ENCODE results near the gene OCLN. TPM values are rescaled to one million over a fixed set of nuclear protein-coding genes. Genes with fewer than 3 reads are reported as not detected.

OCLN gene
- total RNA-seq, 1 donor, result 4.0 TPM

DNA sequence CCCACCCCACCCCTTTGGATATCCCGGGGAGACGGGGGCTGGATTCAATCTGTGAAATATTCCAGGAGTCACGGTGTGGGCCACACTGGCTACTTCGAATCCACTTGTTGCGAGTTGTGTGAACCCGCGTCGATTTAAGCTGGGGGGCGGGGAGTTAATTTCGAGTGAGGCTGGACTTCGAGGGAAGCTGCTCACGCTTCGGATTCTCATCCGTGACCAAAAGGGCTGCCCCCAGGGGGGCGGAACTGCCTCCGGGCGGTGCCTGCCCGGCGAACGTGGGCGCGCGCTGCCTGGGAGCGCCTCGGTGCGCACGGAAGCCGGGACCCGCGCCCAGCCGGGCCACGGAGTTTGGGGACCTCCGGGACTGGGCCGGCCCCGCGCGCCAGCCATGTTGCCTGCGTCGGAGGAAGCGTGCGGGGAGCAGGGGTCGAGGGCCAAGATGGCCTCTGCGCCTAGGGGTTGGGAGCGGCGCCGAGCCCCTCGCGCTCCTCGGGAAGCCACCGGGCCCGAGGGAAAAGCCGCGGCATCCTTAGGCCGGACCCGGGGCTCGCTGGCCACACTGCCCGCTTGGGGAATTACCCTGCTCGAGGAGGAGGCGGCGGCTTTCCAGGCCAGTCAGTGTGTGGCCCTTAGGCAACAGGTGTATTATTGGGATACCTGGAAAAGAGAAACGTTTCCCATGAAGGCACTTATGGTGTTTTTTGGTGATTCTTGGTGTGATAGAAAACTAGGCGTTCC lies 975 bp downstream of the OCLN start:
- Histone ChIP-seq H3K4me1 (ENCODE audit: insufficient read depth, low read length) (peaks cover 14% of the 10 kb centered on the region), H3K27ac (ENCODE audit: low read depth, low read length) (no peak overlapping the region), H3K27me3 (ENCODE audit: insufficient read depth, low read length) (peaks cover 72% of the 10 kb centered on the region), H2AFZ (ENCODE audit: low read length) (peak overlapping the region; percentile 86), H3K36me3 (ENCODE audit: insufficient read depth, low read length) (no peaks in the 10 kb centered on the region), H3K79me2 (ENCODE audit: insufficient read depth, low read length) (no peaks in the 10 kb centered on the region), H3K9me3 (ENCODE audit: low read depth, low read length) (no peaks in the 10 kb centered on the region), H4K20me1 (ENCODE audit: insufficient read depth, low read length) (no peaks in the 10 kb centered on the region), H3K4me2 (ENCODE audit: insufficient read depth, low read length) (peak overlapping the region; percentile 91), H3K4me3 (ENCODE audit: insufficient read depth, low read length) (peak overlapping the region; percentile 71)
- TF ChIP-seq, protein P1, sequence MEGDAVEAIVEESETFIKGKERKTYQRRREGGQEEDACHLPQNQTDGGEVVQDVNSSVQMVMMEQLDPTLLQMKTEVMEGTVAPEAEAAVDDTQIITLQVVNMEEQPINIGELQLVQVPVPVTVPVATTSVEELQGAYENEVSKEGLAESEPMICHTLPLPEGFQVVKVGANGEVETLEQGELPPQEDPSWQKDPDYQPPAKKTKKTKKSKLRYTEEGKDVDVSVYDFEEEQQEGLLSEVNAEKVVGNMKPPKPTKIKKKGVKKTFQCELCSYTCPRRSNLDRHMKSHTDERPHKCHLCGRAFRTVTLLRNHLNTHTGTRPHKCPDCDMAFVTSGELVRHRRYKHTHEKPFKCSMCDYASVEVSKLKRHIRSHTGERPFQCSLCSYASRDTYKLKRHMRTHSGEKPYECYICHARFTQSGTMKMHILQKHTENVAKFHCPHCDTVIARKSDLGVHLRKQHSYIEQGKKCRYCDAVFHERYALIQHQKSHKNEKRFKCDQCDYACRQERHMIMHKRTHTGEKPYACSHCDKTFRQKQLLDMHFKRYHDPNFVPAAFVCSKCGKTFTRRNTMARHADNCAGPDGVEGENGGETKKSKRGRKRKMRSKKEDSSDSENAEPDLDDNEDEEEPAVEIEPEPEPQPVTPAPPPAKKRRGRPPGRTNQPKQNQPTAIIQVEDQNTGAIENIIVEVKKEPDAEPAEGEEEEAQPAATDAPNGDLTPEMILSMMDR (IDR thresholded peaks at IDR 0.05; ENCODE audit: extremely low read depth, low read depth, low read length), result no peak
- no peak for DNase-seq (ENCODE audit: insufficient read length, low spot score, missing footprints)

DNA sequence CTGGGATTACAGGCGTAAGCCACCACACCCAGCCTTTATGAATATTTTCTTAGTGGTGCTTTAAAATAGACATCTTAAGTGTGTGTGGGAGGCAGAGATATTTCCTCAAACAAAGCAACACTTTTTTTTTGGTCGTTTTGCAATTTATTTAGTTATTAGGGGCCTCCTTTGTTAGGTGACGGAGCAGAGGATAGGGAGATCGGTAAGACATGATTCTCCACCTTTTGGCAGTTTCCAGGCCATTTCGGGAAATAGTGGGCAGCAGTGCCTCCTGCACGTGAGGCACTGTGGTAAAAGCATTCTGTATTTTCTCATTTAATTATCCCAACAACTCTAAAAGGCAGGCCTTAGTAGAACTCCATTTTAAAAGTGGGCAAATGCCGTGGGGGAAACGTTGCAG lies 1.9 kb downstream of the OCLN start:
- H3K4me1 ChIP-seq (ENCODE audit: insufficient read depth, low read length), result peaks cover 14% of the 10 kb centered on the region
- peaks cover 64% of the 10 kb centered on the region for H3K27me3 ChIP-seq (ENCODE audit: insufficient read depth, low read length)
- H3K36me3 ChIP-seq (ENCODE audit: insufficient read depth, low read length), result no peaks in the 10 kb centered on the region
- no peak overlapping the region for H3K4me2 ChIP-seq (ENCODE audit: insufficient read depth, low read length)
- TF ChIP-seq, protein P1 (IDR thresholded peaks at IDR 0.05; ENCODE audit: extremely low read depth, low read depth, low read length), result no peak
- H3K9me3 ChIP-seq (ENCODE audit: low read depth, low read length), result no peaks in the 10 kb centered on the region
- H3K79me2 ChIP-seq (ENCODE audit: insufficient read depth, low read length), result no peaks in the 10 kb centered on the region
- no peak overlapping the region for H2AFZ ChIP-seq (ENCODE audit: low read length)
- H3K4me3 ChIP-seq (ENCODE audit: insufficient read depth, low read length), result no peak overlapping the region
- H3K27ac ChIP-seq (ENCODE audit: low read depth, low read length), result no peak overlapping the region
- H4K20me1 ChIP-seq (ENCODE audit: insufficient read depth, low read length), result no peaks in the 10 kb centered on the region
- DNase-seq (ENCODE audit: insufficient read length, low spot score, missing footprints), result no peak

DNA sequence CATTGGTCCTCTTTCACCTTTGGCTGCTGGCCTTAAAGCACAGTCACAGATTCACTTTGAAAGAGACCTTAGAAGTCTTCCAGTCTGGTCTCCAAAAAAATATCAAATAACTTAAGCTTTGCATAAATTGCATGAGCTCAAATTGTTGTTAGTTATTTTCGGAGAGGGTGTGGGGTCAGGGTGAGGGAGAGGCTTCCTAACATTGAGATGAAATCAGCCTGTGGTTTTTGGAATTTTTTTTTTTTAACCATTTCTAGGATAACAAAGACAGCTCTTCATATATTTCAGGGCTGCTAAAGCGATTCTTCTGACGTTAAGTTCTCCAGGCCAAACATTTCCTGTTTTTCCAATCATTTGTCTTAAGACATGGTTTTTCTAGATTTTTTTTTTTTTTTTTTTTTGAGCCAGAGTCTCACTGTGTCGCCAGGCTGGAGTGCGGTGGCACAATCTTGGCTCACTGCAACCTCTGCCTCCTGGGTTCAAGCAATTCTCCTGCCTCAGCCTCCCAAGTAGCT lies 4.5 kb downstream of the OCLN start:
- Histone ChIP-seq H3K4me3 (ENCODE audit: insufficient read depth, low read length) (no peak overlapping the region), H3K36me3 (ENCODE audit: insufficient read depth, low read length) (no peaks in the 10 kb centered on the region), H3K4me2 (ENCODE audit: insufficient read depth, low read length) (no peak overlapping the region)

DNA sequence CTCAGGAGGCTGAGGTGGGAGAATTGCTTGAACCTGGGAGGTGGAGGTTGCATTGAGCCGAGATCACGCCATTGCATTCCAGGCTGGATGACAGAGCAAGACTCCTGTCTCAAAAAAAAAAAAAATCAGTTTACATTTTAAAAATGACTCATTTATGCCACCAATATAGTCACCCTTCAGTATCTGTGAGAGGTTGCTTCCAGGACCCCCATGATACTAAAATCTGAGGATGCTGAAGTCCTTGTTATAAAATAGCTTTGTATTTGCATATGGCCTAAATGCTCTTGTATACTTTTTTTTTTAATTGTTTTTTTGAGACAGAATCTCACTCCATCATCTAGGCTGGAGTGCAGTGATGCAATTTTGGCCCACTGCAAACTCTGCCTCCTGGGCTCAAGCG lies 5.8 kb downstream of the OCLN start:
- Histone ChIP-seq H3K27me3 (ENCODE audit: insufficient read depth, low read length) (peaks cover 25% of the 10 kb centered on the region), H3K79me2 (ENCODE audit: insufficient read depth, low read length) (no peaks in the 10 kb centered on the region), H4K20me1 (ENCODE audit: insufficient read depth, low read length) (no peaks in the 10 kb centered on the region), H3K9me3 (ENCODE audit: low read depth, low read length) (no peaks in the 10 kb centered on the region), H2AFZ (ENCODE audit: low read length) (no peak overlapping the region), H3K4me3 (ENCODE audit: insufficient read depth, low read length) (no peak overlapping the region), H3K27ac (ENCODE audit: low read depth, low read length) (no peak overlapping the region), H3K36me3 (ENCODE audit: insufficient read depth, low read length) (no peaks in the 10 kb centered on the region), H3K4me2 (ENCODE audit: insufficient read depth, low read length) (no peak overlapping the region), H3K4me1 (ENCODE audit: insufficient read depth, low read length) (peaks cover 18% of the 10 kb centered on the region)
- TF ChIP-seq, protein P1 (IDR thresholded peaks at IDR 0.05; ENCODE audit: extremely low read depth, low read depth, low read length), result no peak
- DNase-seq (ENCODE audit: insufficient read length, low spot score, missing footprints), result no peak

More for the DNA sequence above, 4.5 kb downstream of the OCLN start:
- TF ChIP-seq, protein P1 (IDR thresholded peaks at IDR 0.05; ENCODE audit: extremely low read depth, low read depth, low read length), result no peak
- Histone ChIP-seq H3K27ac (ENCODE audit: low read depth, low read length) (no peak overlapping the region), H3K27me3 (ENCODE audit: insufficient read depth, low read length) (peaks cover 38% of the 10 kb centered on the region), H3K4me1 (ENCODE audit: insufficient read depth, low read length) (peaks cover 18% of the 10 kb centered on the region), H4K20me1 (ENCODE audit: insufficient read depth, low read length) (no peaks in the 10 kb centered on the region), H3K9me3 (ENCODE audit: low read depth, low read length) (no peaks in the 10 kb centered on the region), H2AFZ (ENCODE audit: low read length) (no peak overlapping the region), H3K79me2 (ENCODE audit: insufficient read depth, low read length) (no peaks in the 10 kb centered on the region)
- DNase-seq (ENCODE audit: insufficient read length, low spot score, missing footprints), result no peak
